HEK293 (cell line): Measurements from ENCODE around the gene MORN1.

ENCODE experiments used
- CTCF ChIA-PET: fragments of 350-600 bp; formaldehyde crosslinking; extraction: SDS; loops from one replicate; lab custom pipeline; 2021; ENCODE audit warnings: antibody characterized with exemption; lab: Yijun Ruan, JAX
- POLR2A ChIA-PET: fragments of 300-600 bp; formaldehyde crosslinking; extraction: SDS; loops from one replicate; lab custom pipeline; 2020; ENCODE audit warnings: antibody characterized with exemption, inconsistent platforms; lab: Yijun Ruan, JAX
- H3K27ac ChIP-seq: fragments of 200-500 bp; sonication (Bioruptor generic); 2 replicates; pipeline ENCODE4 v1.5.1; 2014; ENCODE audit warnings: low read depth, low read length, control low read depth, inconsistent platforms; ENCODE audit errors: extremely low read depth
- H3K36me3 ChIP-seq, 2 experiments: fragments of 200-500 bp in 1 of 2; sonication (Bioruptor generic) in 1 of 2; 1 replicate in 1 of 2; 2 replicates in 1 of 2; pipeline ENCODE4 v1.5.1; 2014 to 2017; ENCODE audit warnings: inconsistent platforms in 2 of 2, low read length in 2 of 2; ENCODE audit not compliant: control insufficient read depth in 2 of 2, insufficient read depth in 1 of 2
- H3K4me1 ChIP-seq: fragments of 200-500 bp; sonication (Bioruptor generic); 2 replicates; pipeline ENCODE4 v1.5.1; 2014; ENCODE audit warnings: mild to moderate bottlenecking, low read length, inconsistent platforms; ENCODE audit not compliant: control insufficient read depth, insufficient read depth
- H3K4me3 ChIP-seq: 2 replicates; pipeline ENCODE4 v1.5.1; 2011; ENCODE audit warnings: low read depth, mild to moderate bottlenecking, control low read depth, low read length, moderate library complexity
- H3K9me3 ChIP-seq: fragments of 200-500 bp; sonication (Bioruptor generic); 2 replicates; pipeline ENCODE4 v1.5.1; 2014; ENCODE audit warnings: low read depth, low read length, inconsistent platforms; ENCODE audit not compliant: control insufficient read depth, insufficient read depth
- KLF7 ChIP-seq: fragments of 450-650 bp; formaldehyde crosslinking; IDR thresholded peaks from 2 replicates; pipeline ENCODE4 v1.5.1; 2016; ENCODE audit warnings: missing biosample characterization, missing genetic modification characterization, borderline replicate concordance
- SCRT1 ChIP-seq: fragments of 450-650 bp; formaldehyde crosslinking; IDR thresholded peaks from 2 replicates; pipeline ENCODE4 v1.5.1; 2016; ENCODE audit warnings: missing biosample characterization, missing genetic modification characterization, borderline replicate concordance
- ZBTB8A ChIP-seq: fragments of 450-650 bp; formaldehyde crosslinking; IDR thresholded peaks from 2 replicates; pipeline ENCODE4 v1.5.1; 2016; ENCODE audit warnings: missing biosample characterization, missing genetic modification characterization
- ZNF19 ChIP-seq: fragments of 450-650 bp; formaldehyde crosslinking; IDR thresholded peaks from 2 replicates; pipeline ENCODE4; 2016; ENCODE audit warnings: missing biosample characterization, missing genetic modification characterization, low read depth
- ZNF24 ChIP-seq: fragments of 450-650 bp; formaldehyde crosslinking; IDR thresholded peaks from 2 replicates; pipeline ENCODE4 v1.5.1; 2016; ENCODE audit warnings: missing biosample characterization, missing genetic modification characterization
- ZNF548 ChIP-seq: fragments of 450-650 bp; formaldehyde crosslinking; IDR thresholded peaks from 2 replicates; pipeline ENCODE4 v1.5.1; 2016; ENCODE audit warnings: missing biosample characterization, missing genetic modification characterization
- ZNF560 ChIP-seq: fragments of 450-650 bp; formaldehyde crosslinking; IDR thresholded peaks from 2 replicates; pipeline ENCODE4 v1.5.1; 2017; ENCODE audit warnings: missing biosample characterization, missing genetic modification characterization, borderline replicate concordance
- ZNF561 ChIP-seq: fragments of 450-650 bp; IDR thresholded peaks from 2 replicates; pipeline ENCODE4 v1.5.1; 2018; ENCODE audit warnings: missing biosample characterization, missing genetic modification characterization, borderline replicate concordance
- ZNF571 ChIP-seq: fragments of 450-650 bp; formaldehyde crosslinking; IDR thresholded peaks from 2 replicates; pipeline ENCODE4 v1.5.0; 2017; ENCODE audit warnings: missing biosample characterization, missing genetic modification characterization
- ZNF596 ChIP-seq: fragments of 450-650 bp; IDR thresholded peaks from 2 replicates; pipeline ENCODE4 v1.5.0; 2018; ENCODE audit warnings: missing biosample characterization, mild to moderate bottlenecking, missing genetic modification characterization, moderate library complexity
- ZNF610 ChIP-seq: fragments of 450-650 bp; formaldehyde crosslinking; IDR thresholded peaks from 2 replicates; pipeline ENCODE4 v1.5.1; 2016; ENCODE audit warnings: missing biosample characterization, missing genetic modification characterization, borderline replicate concordance
- ZNF660 ChIP-seq: fragments of 450-650 bp; IDR thresholded peaks from 2 replicates; pipeline ENCODE4 v1.5.1; 2018; ENCODE audit warnings: missing biosample characterization, mild to moderate bottlenecking, missing genetic modification characterization
- ZNF777 ChIP-seq: fragments of 450-650 bp; formaldehyde crosslinking; IDR thresholded peaks from 2 replicates; pipeline ENCODE4 v1.5.1; 2017; ENCODE audit warnings: missing biosample characterization, missing genetic modification characterization, borderline replicate concordance
- TF ChIP-seq, protein P1 (sequence below): IDR thresholded peaks from 2 replicates; pipeline ENCODE4 v1.6.1; 2011; ENCODE audit warnings: mild to moderate bottlenecking, low read depth, low read length, borderline replicate concordance
- TF ChIP-seq, protein P2 (sequence below): fragments of 450-650 bp; IDR thresholded peaks from 2 replicates; pipeline ENCODE4 v1.5.1; 2018; ENCODE audit warnings: missing biosample characterization, missing genetic modification characterization
- TF ChIP-seq, protein P3 (sequence below): fragments of 450-650 bp; formaldehyde crosslinking; IDR thresholded peaks from 2 replicates; pipeline ENCODE4 v1.5.1; 2016; ENCODE audit warnings: missing biosample characterization, missing genetic modification characterization
- TF ChIP-seq, protein P4 (sequence below): fragments of 450-650 bp; formaldehyde crosslinking; IDR thresholded peaks from 2 replicates; pipeline ENCODE4 v1.5.1; 2016; ENCODE audit warnings: missing biosample characterization, missing genetic modification characterization

The MORN1 gene

DNA sequence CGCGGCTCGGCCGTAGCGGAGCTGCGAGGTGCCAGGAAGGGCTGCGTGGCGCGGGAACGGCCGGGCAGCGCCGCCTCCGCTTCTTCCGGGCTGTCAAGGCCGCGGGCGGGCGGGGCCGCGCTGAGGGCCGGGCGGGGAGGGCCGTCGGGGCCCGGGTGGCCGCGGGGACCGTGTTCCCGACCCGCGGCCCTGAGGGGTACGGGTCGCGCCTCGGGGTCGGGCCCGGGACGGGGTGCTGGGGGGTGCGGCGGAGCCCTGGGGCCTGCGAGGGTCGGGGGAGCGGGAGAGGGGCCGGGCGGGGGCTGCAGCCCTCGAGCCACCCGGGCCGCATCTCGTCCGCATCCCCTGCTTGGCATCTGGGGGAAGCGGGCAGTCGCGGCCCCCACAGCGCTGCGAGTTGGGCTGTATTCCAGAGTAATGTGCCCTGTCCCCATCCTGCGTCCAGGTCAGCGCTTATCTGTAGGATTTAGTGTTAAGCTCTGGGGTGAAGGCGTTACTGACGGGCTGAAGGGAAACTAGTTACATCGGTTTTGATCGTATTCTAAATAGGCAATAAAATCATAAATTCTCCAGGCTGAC lies 666 bp upstream of the MORN1 start:
- Histone ChIP-seq H3K36me3 (peaks cover 4 to 72% of the 10 kb centered on the region in 2 experiments; a peak in 2 of 3 replicates), H3K4me3 (peak overlapping the region; percentile 76), H3K27ac (peak overlapping the region; percentile 58; the same call in 1 of the 2 replicates), H3K9me3 (no peaks in the 10 kb centered on the region), H3K4me1 (peaks cover 3% of the 10 kb centered on the region; the same call in 1 of the 2 replicates)
- no peak for TF ChIP-seq ZNF777 (tag by site-specific recombination)
- 0 out of 2 replicates have a peak, but pooled peaks have one; percentile 11 for TF ChIP-seq ZNF660
- TF ChIP-seq KLF7 (tag by site-specific recombination) = no peak
- TF ChIP-seq SCRT1 = no peak
- TF ChIP-seq, protein P1, sequence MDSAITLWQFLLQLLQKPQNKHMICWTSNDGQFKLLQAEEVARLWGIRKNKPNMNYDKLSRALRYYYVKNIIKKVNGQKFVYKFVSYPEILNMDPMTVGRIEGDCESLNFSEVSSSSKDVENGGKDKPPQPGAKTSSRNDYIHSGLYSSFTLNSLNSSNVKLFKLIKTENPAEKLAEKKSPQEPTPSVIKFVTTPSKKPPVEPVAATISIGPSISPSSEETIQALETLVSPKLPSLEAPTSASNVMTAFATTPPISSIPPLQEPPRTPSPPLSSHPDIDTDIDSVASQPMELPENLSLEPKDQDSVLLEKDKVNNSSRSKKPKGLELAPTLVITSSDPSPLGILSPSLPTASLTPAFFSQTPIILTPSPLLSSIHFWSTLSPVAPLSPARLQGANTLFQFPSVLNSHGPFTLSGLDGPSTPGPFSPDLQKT = no peak; the same call in 1 of the 2 replicates
- no peak for TF ChIP-seq ZNF571 (tag by site-specific recombination)
- no peak for TF ChIP-seq ZNF548
- TF ChIP-seq, protein P2, sequence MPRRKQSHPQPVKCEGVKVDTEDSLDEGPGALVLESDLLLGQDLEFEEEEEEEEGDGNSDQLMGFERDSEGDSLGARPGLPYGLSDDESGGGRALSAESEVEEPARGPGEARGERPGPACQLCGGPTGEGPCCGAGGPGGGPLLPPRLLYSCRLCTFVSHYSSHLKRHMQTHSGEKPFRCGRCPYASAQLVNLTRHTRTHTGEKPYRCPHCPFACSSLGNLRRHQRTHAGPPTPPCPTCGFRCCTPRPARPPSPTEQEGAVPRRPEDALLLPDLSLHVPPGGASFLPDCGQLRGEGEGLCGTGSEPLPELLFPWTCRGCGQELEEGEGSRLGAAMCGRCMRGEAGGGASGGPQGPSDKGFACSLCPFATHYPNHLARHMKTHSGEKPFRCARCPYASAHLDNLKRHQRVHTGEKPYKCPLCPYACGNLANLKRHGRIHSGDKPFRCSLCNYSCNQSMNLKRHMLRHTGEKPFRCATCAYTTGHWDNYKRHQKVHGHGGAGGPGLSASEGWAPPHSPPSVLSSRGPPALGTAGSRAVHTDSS (tag by site-specific recombination) = no peak
- 0 out of 2 replicates have a peak, but pooled peaks have one; percentile 12 for TF ChIP-seq ZNF561
- no peak for TF ChIP-seq ZNF19 (tag by site-specific recombination)
- TF ChIP-seq ZNF596 (tag by site-specific recombination) = 0 out of 2 replicates have a peak, but pooled peaks have one; percentile 7
- TF ChIP-seq ZNF24 (tag by site-specific recombination) = no peak
- POLR2A ChIA-PET = interaction anchor here (0.6 to 1.9 kb wide), 19 partner anchors 9 to 777 kb away, joined by 3 to 24 read pairs (median 5); partner anchors contain the start of genes FAAP20, PANK4 and SKI
- CTCF ChIA-PET = interaction anchor here (1.0 to 3.1 kb wide), 4 partner anchors 10 to 217 kb away, joined by 3 to 18 read pairs (median 4); partner anchors contain the start of gene FAAP20

DNA sequence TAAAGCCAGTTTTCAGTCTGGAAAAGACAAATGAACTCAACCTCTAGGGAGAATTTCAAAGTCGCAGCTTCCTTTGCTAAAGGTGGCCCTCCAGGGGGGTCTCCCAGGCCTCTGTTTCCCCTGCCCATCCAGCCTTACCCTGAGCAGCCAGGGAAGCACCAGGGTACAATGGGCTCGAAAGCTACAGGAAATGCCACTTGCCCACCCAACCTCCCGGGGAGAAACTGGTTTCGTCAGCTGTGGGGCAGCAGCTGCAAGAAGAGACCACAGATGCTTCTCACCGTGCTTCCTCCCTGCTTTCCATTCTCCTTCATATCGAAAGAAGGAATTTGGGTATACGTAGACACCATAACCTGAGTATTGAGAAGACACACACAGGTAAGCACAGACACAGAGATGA lies 1.7 kb downstream of the MORN1 start:
- no peak overlapping the region for H3K27ac ChIP-seq
- no peak overlapping the region for H3K4me3 ChIP-seq
- TF ChIP-seq ZNF596 (tag by site-specific recombination) (no peak), ZBTB8A (tag by site-specific recombination) (no peak), ZNF610 (tag by site-specific recombination) (no peak), ZNF560 (no peak)
- TF ChIP-seq, protein P3, sequence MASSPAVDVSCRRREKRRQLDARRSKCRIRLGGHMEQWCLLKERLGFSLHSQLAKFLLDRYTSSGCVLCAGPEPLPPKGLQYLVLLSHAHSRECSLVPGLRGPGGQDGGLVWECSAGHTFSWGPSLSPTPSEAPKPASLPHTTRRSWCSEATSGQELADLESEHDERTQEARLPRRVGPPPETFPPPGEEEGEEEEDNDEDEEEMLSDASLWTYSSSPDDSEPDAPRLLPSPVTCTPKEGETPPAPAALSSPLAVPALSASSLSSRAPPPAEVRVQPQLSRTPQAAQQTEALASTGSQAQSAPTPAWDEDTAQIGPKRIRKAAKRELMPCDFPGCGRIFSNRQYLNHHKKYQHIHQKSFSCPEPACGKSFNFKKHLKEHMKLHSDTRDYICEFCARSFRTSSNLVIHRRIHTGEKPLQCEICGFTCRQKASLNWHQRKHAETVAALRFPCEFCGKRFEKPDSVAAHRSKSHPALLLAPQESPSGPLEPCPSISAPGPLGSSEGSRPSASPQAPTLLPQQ (tag by site-specific recombination) = no peak
- TF ChIP-seq, protein P4, sequence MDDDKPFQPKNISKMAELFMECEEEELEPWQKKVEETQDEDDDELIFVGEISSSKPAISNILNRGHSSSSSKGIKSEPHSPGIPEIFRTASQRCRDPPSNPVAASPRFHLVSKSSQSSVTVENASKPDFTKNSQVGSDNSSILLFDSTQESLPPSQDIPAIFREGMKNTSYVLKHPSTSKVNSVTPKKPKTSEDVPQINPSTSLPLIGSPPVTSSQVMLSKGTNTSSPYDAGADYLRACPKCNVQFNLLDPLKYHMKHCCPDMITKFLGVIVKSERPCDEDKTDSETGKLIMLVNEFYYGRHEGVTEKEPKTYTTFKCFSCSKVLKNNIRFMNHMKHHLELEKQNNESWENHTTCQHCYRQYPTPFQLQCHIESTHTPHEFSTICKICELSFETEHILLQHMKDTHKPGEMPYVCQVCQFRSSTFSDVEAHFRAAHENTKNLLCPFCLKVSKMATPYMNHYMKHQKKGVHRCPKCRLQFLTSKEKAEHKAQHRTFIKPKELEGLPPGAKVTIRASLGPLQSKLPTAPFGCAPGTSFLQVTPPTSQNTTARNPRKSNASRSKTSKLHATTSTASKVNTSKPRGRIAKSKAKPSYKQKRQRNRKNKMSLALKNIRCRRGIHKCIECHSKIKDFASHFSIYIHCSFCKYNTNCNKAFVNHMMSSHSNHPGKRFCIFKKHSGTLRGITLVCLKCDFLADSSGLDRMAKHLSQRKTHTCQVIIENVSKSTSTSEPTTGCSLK (tag by site-specific recombination) = no peak
- TF ChIP-seq, all 188 proteins: peak for 0
- Histone ChIP-seq H3K36me3 (peaks cover 0 to 63% of the 10 kb centered on the region in 2 experiments; a peak in 1 of 3 replicates), H3K9me3 (no peaks in the 10 kb centered on the region), H3K4me1 (peaks cover 3% of the 10 kb centered on the region; the same call in 1 of the 2 replicates)
- POLR2A ChIA-PET = interaction anchor here (0.7 to 1.3 kb wide), 2 partner anchors 166 to 195 kb away, joined by 3 read pairs; partner anchors contain the start of genes FAAP20 and TNFRSF14
- CTCF ChIA-PET = interaction anchor here (1.5 to 3.1 kb wide), 3 partner anchors 8 to 195 kb away, joined by 5 to 18 read pairs (median 6); partner anchors contain the start of gene FAAP20
